NOMO-1 (cell line): ENCODE results near the gene TTYH3.

Experiments used
- DNase-seq, 2 experiments: peaks; one replicate each; lab custom pipeline; 2025; ENCODE audit not compliant: unreplicated experiment in 2 of 2; lab: John Stamatoyannopoulos, UW

Gene TTYH3

GRCh38 chr7:2614631-2615330 is 17.0 kb upstream of the TTYH3 start:
- DNase-seq, result no peak

- DNase-seq, result no peak
These were observed 15.1 kb upstream of the TTYH3 start for GRCh38 chr7:2616387-2617324.

GRCh38 chr7:2617325-2617905 is 14.4 kb upstream of the TTYH3 start:
- no peak for DNase-seq

GRCh38 chr7:2619116-2619515 is 12.7 kb upstream of the TTYH3 start:
- no peak for DNase-seq

GRCh38 chr7:2621061-2621828 is 10.5 kb upstream of the TTYH3 start:
- no peak for DNase-seq

- no peak for DNase-seq
These were observed 9.7 kb upstream of the TTYH3 start for GRCh38 chr7:2621948-2622640.

GRCh38 chr7:2622869-2623697 is 8.7 kb upstream of the TTYH3 start:
- DNase-seq, result no peak

GRCh38 chr7:2623698-2624014 is 8.1 kb upstream of the TTYH3 start:
- no peak for DNase-seq

GRCh38 chr7:2624293-2624886 is 7.4 kb upstream of the TTYH3 start:
- DNase-seq, result no peak

- no peak for DNase-seq
These were observed 5.2 kb upstream of the TTYH3 start for GRCh38 chr7:2626498-2627117.

GRCh38 chr7:2627258-2628129 is 4.3 kb upstream of the TTYH3 start:
- DNase-seq, result no peak

- DNase-seq, result no peak
These were observed 3.7 kb upstream of the TTYH3 start for GRCh38 chr7:2628130-2628482.

GRCh38 chr7:2628891-2629290 is 2.9 kb upstream of the TTYH3 start:
- DNase-seq, result no peak

GRCh38 chr7:2629746-2630681 is 1.8 kb upstream of the TTYH3 start:
- DNase-seq, result no peak

GRCh38 chr7:2632733-2633537 is 1.1 kb downstream of the TTYH3 start:
- DNase-seq, result peak; percentile 70 to 73
